Osteoblast (primary cell): ENCODE data around the gene ZSWIM5. TPM values are rescaled to one million over a fixed set of nuclear protein-coding genes. Genes with fewer than 3 reads are reported as not detected.

Experiments used
- DNase-seq: peaks from one replicate; pipeline ENCODE4 v3.0.0; 2011; ENCODE audit warnings: low spot score, mixed read lengths; ENCODE audit not compliant: insufficient read length; ENCODE audit errors: missing footprints
- H2AFZ ChIP-seq: 2 replicates; pipeline ENCODE4 v1.6.0; 2011; ENCODE audit warnings: mild to moderate bottlenecking, low read length
- H3K27ac ChIP-seq: 2 replicates; pipeline ENCODE4 v1.5.1; 2011; ENCODE audit warnings: mild to moderate bottlenecking, low read depth, low read length, moderate library complexity
- H3K27me3 ChIP-seq: 2 replicates; pipeline ENCODE4 v1.6.0; 2012; ENCODE audit warnings: mild to moderate bottlenecking, control low read depth, inconsistent platforms, low read length, moderate library complexity; ENCODE audit not compliant: insufficient read depth
- H3K36me3 ChIP-seq: 2 replicates; pipeline ENCODE4 v1.5.1; 2011; ENCODE audit warnings: mild to moderate bottlenecking, low read length, control low read depth, moderate library complexity; ENCODE audit not compliant: insufficient read depth
- H3K4me1 ChIP-seq: 2 replicates; pipeline ENCODE4 v1.5.1; 2011; ENCODE audit warnings: mild to moderate bottlenecking, low read length, control low read depth, moderate library complexity; ENCODE audit not compliant: insufficient read depth
- H3K4me2 ChIP-seq: 2 replicates; pipeline ENCODE4 v1.6.0; 2011; ENCODE audit warnings: mild to moderate bottlenecking, low read length; ENCODE audit not compliant: insufficient read depth
- H3K4me3 ChIP-seq: fragments of 200-600 bp; sonication (generic); 3 replicates; pipeline ENCODE4 v1.5.1; 2012; ENCODE audit warnings: mild to moderate bottlenecking, low read length, inconsistent platforms; ENCODE audit not compliant: insufficient read depth
- H3K79me2 ChIP-seq: 2 replicates; pipeline ENCODE4 v1.6.0; 2012; ENCODE audit warnings: mild to moderate bottlenecking, low read length, control low read depth, inconsistent platforms; ENCODE audit not compliant: insufficient read depth
- H3K9me3 ChIP-seq: 2 replicates; pipeline ENCODE4 v1.5.1; 2011; ENCODE audit warnings: low read depth, low read length, control low read depth
- H4K20me1 ChIP-seq: 2 replicates; pipeline ENCODE4 v1.6.0; 2012; ENCODE audit warnings: mild to moderate bottlenecking, low read length, control low read depth; ENCODE audit not compliant: insufficient read depth
- total RNA-seq: library from RNA; depleted of rRNA; stranded (reverse); fragments of >200 nt; gene quantifications from 2 replicates; pipeline ENCODE4 v1.2.3, GENCODE V29; 2012
- TF ChIP-seq, protein P1 (sequence below): IDR thresholded peaks from 2 replicates; pipeline ENCODE4 v1.5.1; 2011; ENCODE audit warnings: mild to moderate bottlenecking, low read depth, low read length, moderate library complexity; ENCODE audit errors: extremely low read depth

ZSWIM5 gene
- total RNA-seq, 1 donor: 0.36 TPM

- Histone ChIP-seq H3K27ac (no peak overlapping the region), H2AFZ (no peak overlapping the region), H3K36me3 (no peaks in the 10 kb centered on the region), H3K4me3 (no peak overlapping the region), H3K4me2 (no peak overlapping the region), H3K9me3 (no peaks in the 10 kb centered on the region), H3K79me2 (no peaks in the 10 kb centered on the region), H4K20me1 (no peaks in the 10 kb centered on the region), H3K4me1 (no peaks in the 10 kb centered on the region), H3K27me3 (no peaks in the 10 kb centered on the region)
- DNase-seq: no peak
- TF ChIP-seq, protein P1, sequence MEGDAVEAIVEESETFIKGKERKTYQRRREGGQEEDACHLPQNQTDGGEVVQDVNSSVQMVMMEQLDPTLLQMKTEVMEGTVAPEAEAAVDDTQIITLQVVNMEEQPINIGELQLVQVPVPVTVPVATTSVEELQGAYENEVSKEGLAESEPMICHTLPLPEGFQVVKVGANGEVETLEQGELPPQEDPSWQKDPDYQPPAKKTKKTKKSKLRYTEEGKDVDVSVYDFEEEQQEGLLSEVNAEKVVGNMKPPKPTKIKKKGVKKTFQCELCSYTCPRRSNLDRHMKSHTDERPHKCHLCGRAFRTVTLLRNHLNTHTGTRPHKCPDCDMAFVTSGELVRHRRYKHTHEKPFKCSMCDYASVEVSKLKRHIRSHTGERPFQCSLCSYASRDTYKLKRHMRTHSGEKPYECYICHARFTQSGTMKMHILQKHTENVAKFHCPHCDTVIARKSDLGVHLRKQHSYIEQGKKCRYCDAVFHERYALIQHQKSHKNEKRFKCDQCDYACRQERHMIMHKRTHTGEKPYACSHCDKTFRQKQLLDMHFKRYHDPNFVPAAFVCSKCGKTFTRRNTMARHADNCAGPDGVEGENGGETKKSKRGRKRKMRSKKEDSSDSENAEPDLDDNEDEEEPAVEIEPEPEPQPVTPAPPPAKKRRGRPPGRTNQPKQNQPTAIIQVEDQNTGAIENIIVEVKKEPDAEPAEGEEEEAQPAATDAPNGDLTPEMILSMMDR: no peak
Measured at GRCh38 chr1:45035631-45036301, 170.6 kb downstream of the ZSWIM5 start.

DNA sequence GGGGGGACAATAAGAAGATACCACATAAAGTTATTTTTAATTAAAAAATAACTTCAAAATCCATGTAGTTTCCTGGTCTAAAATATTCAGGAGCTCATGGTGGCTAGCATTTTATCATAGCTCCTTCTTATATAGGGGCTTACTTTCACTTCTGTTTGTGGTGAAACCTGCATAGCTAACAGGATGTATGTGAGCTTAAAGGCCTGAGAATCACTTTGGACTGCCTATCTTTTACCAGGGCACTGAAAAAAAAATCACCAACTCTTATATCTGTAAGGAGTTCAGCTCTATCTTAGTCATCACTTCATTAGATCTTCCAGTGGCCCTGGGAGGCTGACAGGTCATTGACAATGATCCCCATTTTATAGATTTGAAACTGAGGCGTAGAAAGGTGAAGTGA is 173.0 kb downstream of the ZSWIM5 start:
- Histone ChIP-seq H3K4me3 (no peak overlapping the region), H3K27ac (no peak overlapping the region), H3K4me2 (no peak overlapping the region), H3K27me3 (no peaks in the 10 kb centered on the region), H3K9me3 (no peaks in the 10 kb centered on the region), H4K20me1 (no peaks in the 10 kb centered on the region), H3K36me3 (no peaks in the 10 kb centered on the region), H3K4me1 (no peaks in the 10 kb centered on the region), H2AFZ (no peak overlapping the region), H3K79me2 (no peaks in the 10 kb centered on the region)
- DNase-seq: no peak
- TF ChIP-seq, protein P1: no peak

GRCh38 chr1:45032837-45033236 is 173.6 kb downstream of the ZSWIM5 start:
- TF ChIP-seq, protein P1: no peak
- no peaks in the 10 kb centered on the region for H3K9me3 ChIP-seq
- DNase-seq: no peak
- H2AFZ ChIP-seq: no peak overlapping the region
- no peak overlapping the region for H3K4me2 ChIP-seq
- no peaks in the 10 kb centered on the region for H3K79me2 ChIP-seq
- H4K20me1 ChIP-seq: no peaks in the 10 kb centered on the region
- H3K36me3 ChIP-seq: no peaks in the 10 kb centered on the region
- no peak overlapping the region for H3K27ac ChIP-seq
- no peaks in the 10 kb centered on the region for H3K27me3 ChIP-seq
- H3K4me1 ChIP-seq: no peaks in the 10 kb centered on the region
- H3K4me3 ChIP-seq: no peak overlapping the region

DNA sequence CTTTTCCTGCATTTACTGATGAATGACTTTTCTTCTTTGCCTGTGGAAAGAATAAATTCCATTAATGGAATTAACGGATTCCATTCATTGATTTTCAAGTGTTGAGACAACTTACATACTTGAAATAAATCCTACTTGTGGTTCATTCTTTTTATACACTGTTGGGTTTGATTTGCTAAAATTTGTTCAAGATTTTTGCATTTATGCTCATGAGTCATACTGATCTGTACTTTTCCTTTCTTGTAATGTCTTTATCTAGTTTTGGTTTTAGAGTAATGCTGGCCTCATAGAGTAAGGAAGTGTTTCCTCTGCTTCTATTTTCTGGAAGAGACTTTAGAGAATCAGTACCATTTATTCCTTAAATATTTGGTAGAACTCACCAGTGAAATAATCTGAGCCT is 180.0 kb downstream of the ZSWIM5 start:
- H2AFZ ChIP-seq: no peak overlapping the region
- no peaks in the 10 kb centered on the region for H3K79me2 ChIP-seq
- H3K36me3 ChIP-seq: no peaks in the 10 kb centered on the region
- no peak overlapping the region for H3K27ac ChIP-seq
- H3K4me2 ChIP-seq: no peak overlapping the region
- no peaks in the 10 kb centered on the region for H3K4me1 ChIP-seq
- TF ChIP-seq, protein P1: no peak
- DNase-seq: no peak
- no peaks in the 10 kb centered on the region for H3K27me3 ChIP-seq
- no peaks in the 10 kb centered on the region for H3K9me3 ChIP-seq
- no peak overlapping the region for H3K4me3 ChIP-seq
- no peaks in the 10 kb centered on the region for H4K20me1 ChIP-seq
